G401 (cell line): ENCODE measurements around the gene PTPRD. TPM values are rescaled to one million over a fixed set of nuclear protein-coding genes. Genes with fewer than 3 reads are reported as not detected.

Experiments used
- DNase-seq: peaks from one replicate; pipeline ENCODE4 v3.0.0-alpha.2; 2015; ENCODE audit warnings: low spot score
- in situ Hi-C: cut with HindIII; loops from 2 replicates; pipeline ENCODE4 v1.10.0; 2016; ENCODE audit warnings: low sequenced_read_pairs, mixed read lengths
- total RNA-seq: library from RNA; depleted of rRNA; stranded (reverse); fragments of >200 nt; shearing (Covaris generic); gene quantifications from 2 replicates; pipeline ENCODE4 v1.2.3, GENCODE V29; 2014

PTPRD gene
- total RNA-seq, 1 experiment from 2014 or later = 13.0 TPM

- DNase-seq = no peak
- in situ Hi-C loops = no loop called here
Measured at GRCh38 chr9:8653855-8654254, 1958.9 kb downstream of the PTPRD start.

GRCh38 chr9:8653111-8653510, 1959.7 kb downstream of the PTPRD start:
- in situ Hi-C loops = no loop called here
- DNase-seq = no peak

DNA sequence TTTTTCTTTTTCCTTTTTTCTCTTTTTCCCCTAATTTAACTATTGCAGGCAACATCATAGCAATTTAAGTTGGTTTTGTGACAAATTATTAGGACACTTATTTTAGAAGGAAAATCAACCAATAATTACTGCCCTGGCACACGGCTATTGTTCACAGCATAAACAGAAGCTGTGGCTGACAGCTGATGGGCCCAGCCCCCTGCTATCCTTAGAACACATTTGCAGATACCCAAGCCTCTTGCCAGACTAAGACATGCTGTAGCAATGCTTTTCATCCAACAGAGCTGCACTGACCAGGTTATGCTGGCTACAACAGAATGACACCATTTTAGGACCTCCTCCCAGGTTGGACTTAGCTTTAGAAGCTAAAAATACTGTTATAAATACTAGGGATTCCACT, 1960.5 kb downstream of the PTPRD start:
- in situ Hi-C loops = no loop called here
- DNase-seq = peak; percentile 96

DNA sequence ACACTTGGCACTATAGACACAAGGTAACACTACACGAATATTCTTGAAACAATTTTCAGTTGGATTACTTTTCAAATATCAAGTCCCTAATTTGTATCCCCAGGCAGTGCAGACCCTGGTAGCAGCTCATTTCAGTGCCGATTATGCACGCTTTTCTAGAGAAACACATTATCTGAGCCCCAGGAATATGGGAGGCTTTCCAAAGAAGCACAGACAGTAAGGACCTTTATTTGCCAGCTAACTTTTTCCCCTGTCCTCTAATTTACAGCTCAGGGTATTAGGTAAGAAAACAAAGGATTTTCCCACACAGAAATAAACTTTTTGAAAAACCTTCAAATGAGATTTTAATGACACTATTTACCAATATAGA, 1961.0 kb downstream of the PTPRD start:
- in situ Hi-C loops = no loop called here
- peak; percentile 88 for DNase-seq

DNA sequence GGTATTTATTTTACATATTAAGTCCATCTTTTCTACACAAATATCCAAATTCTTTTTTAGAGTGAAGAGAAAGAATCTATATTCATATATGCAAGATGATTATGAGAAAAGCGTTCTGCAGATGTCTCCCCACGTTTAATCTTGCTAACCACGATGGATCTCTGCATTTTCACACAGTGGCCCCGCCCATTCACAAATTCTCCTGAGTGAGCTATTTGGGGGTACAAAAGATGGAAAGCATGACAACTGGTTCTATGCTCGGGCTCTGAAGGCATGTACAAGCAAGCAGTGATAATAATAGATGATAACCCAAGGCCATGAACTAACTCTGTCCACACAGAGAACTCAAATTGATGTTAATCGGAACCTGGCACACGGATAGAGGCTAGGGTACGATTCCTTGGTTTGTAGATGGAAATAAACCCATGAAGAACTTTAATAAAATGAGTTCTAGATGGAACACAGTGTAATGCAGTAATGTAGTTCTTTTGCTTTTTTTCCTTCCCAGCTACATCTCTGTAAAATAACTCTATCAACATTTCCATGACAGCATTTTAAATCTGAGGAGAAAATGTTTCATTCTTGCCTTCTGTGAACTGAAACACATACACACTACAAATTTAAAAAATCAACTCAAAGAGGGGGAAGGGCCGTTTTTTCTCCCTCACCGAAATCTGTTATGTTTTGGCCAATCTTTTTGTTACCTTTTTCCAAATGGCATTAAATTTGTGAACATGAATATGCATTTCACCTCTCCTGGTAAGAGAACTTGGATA, 1961.5 kb downstream of the PTPRD start:
- in situ Hi-C loops = no loop called here
- peak; percentile 63 for DNase-seq

DNA sequence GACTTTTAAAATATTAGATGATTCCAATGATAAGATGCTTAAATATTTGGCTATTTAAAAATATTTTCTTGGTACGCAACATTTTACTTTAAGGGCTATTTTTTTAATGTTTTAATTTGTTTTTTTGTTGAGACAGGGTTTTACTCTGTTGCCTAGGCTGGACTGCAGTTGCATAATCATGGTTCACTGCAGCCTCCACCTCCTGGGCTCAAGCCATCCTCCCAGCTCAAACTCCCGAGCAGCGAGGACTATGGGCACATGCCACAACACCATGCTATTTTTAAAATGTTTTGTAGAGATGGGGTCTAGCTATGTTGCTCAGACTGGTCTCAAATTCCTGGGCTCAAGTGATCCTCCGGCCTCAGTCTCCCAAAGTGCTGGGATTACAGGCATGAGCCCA, 1963.0 kb downstream of the PTPRD start:
- in situ Hi-C loops = no loop called here
- peak; percentile 44 for DNase-seq

DNA sequence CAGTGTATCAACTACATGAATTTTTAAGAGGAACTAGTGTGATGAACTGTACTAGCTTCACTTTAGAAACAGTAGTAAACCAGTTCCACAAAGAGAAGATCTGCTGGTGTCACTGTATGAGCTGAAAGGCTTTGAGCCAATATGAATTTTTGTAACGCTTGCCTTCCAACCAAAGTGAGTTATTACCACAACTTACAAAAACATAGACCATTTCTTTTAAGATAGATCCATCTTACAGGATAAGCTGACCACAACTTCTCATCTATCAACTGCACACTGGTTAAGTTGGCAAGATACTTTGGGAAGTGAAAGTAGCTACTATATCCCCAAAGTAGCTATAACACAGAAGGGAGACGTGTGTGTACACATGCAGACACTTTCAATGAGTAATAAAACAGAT, 1963.6 kb downstream of the PTPRD start:
- peak; percentile 41 for DNase-seq
- in situ Hi-C loops = no loop called here

DNA sequence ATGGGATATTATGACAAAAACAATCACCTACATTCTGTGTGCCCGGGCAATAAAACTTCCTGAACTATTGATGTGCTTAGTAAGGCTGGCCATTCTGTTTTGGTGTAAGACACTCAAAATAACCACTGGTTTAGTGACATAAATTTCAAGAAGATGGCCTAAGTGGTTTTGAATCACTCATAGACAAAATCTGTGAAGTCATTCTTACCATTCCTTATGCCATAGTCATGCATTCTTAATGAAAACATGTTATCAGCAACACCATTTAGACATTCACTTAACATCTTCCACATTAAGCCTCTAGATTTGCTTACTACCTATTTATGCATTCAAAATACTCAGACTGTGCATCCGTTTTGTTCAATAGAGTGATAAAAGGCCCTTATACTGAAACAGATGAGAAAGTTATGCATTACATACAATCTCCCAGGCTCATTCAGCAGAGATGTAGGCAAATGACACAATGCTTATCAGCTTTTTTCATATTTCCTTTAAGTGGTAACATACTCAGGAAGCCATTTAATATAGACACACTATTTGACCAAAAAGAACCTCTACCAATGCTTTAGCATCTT, 1964.4 kb downstream of the PTPRD start:
- in situ Hi-C loops = no loop called here
- DNase-seq = no peak

DNA sequence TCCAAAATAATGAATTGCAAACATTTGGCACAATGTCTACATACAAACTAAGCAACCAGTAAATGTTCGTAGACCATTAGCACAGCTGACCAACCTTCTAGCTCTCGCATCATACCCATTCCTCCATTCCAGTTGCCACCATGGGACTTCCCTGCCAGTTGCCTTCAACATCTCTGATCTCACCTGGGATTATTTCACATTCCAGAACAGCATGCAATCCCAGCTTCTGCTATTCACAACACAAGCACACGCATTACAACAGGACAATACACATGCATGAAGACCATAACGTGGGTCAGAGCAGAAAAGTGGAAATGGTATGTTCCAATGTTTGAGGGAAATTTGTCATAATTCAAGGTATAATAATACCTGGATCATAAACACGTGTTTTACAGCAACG, 1965.0 kb downstream of the PTPRD start:
- in situ Hi-C loops = no loop called here
- DNase-seq = no peak

DNA sequence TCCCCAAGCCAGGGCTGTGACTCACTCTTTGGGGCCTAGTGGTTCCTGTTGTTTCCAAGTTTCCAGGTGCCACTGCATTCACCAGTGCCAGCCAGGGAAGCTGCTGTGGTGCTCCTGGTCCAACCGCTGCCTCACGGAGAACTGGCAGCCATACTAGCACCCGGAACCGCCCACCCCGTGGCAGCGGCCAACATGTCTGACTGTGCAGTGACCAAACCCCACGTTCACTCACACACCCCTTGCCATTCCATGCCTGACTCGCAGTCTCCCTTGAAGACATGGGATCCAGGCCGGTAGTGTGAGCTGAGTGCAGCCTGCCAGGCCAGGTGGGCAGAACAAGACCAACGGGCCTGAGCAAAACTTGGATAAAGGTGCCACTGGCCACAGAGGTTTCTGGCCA, 1968.2 kb downstream of the PTPRD start:
- in situ Hi-C loops = no loop called here
- no peak for DNase-seq

DNA sequence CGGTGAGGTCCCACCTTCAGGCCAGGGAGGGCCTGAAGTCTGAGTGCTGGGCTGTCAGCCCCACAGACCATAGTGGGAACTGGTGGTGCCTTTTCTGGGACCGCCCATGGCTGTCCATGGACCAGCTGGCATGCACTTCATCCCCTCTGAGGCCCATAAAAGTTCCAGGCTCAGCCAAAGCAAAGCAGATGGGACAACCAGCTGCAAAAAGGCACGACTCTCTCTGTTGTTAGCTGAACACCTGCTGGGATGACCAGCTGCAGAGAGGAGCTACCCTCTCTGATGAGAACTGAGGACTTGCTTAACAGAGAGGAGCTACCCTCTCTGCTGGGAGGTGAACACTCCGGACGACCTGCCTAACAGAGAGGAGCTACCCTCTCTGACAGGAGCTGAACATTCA, 1968.9 kb downstream of the PTPRD start:
- no peak for DNase-seq
- in situ Hi-C loops = no loop called here

DNA sequence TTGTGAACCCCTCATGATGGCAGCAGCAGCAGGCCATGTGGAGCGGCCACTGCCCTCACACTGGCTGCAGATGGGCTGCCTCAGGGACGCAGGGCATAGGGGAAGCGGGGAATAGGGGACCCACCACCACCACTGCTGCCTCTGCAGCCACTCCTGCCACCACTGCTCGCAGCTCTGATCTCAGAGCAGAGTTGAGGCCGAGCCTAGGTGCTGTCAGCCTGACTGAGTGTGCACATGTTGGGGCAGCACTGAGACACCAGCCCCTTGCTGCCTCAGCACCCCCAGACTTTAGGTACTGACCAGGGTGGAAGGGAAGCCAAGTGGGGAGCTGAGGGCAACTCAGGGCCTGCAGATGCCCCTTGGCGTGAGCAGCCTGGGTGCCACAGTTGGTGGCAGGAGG, 1969.3 kb downstream of the PTPRD start:
- no peak for DNase-seq
- in situ Hi-C loops = no loop called here

- in situ Hi-C loops = no loop called here
- DNase-seq = no peak
Measured at GRCh38 chr9:8640761-8641160, 1972.0 kb downstream of the PTPRD start.

DNA sequence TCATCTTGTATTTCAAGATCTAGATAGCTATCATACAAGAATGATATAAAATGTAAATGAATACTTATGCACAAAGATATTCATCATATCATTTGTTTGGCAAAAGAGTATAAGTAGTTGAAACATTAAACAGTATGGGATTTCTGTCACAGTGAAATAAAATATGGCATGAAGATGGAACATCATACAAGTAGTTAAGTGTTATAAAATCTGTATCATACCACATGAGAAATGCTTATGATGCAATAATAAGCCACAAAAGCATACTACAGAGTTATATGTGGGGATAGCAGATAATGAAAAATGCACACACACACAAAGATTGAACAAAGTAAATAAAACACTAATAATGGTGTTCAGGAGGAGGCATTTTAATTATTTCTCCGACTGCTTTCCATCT, 1975.2 kb downstream of the PTPRD start:
- DNase-seq = no peak
- in situ Hi-C loops = no loop called here

GRCh38 chr9:8633784-8634183, 1979.0 kb downstream of the PTPRD start:
- in situ Hi-C loops = no loop called here
- no peak for DNase-seq

- in situ Hi-C loops = no loop called here
- peak; percentile 38 for DNase-seq
Measured at GRCh38 chr9:8632493-8632892, 1980.3 kb downstream of the PTPRD start.

DNA sequence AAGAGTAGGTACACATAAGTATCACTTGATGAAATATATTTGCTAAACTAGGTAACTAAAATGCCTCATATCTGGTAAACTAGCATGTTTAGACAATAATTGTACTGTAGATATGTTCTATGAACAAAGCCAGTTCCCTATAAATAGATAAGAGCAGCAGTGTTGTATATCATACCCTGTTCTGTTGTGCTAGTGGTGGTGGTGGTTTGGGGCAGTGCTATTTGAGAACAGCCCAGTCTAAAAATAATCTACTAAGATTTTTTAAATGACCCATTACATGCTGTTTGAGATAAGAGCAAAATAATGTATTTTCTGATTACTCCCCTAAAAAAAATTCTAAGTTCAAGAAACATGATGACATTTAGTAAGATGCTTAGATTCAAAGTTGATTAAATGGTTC, 1984.0 kb downstream of the PTPRD start:
- in situ Hi-C loops = no loop called here
- no peak for DNase-seq

GRCh38 chr9:8627976-8628679, 1984.7 kb downstream of the PTPRD start:
- no peak for DNase-seq
- in situ Hi-C loops = no loop called here

- in situ Hi-C loops = no loop called here
- no peak for DNase-seq
Measured at GRCh38 chr9:8622871-8623270, 1989.9 kb downstream of the PTPRD start.

DNA sequence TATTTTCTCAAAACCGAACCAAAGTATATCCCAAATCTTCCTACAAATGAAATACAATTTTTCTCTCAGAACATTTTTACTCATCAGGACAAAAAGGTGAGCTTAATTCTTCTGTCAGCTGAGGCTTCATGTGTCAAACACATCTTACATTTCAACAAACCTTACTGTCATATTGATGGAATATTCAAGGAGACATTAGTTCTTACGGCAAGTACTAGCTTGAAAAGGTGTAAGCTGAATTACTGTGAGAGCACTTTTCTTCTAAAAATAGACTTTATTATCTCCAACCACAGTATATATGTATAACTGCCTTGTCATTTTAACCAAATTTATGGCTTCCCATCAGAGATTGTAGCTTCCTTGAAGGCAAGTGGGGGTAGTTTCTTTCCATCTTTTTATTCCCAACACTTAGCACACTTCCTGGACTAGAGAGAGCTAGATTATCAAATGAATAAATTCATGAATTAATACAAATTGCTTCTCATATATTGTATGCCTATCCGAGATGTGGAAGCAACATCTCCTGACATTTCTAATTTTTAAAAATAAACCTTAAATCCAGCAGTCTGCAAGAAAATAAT, 1990.5 kb downstream of the PTPRD start:
- in situ Hi-C loops = no loop called here

More for the DNA sequence above, 1990.5 kb downstream of the PTPRD start:
- no peak for DNase-seq
